Fibroblast of lung (primary cell): ENCODE data around the gene DDC. TPM values are rescaled to one million over a fixed set of nuclear protein-coding genes. Genes with fewer than 3 reads are reported as not detected.

Experiments
- DNase-seq, 2 donors: peaks; one replicate each; pipeline versions ENCODE4 v3.0.0 to v3.0.0-alpha.2; 2010; ENCODE audit warnings: low read depth in 2 of 2
- H2AFZ ChIP-seq: 2 replicates; pipeline ENCODE4 v1.5.1; 2012; ENCODE audit warnings: low read length, control low read depth, inconsistent platforms
- H3K27ac ChIP-seq: 2 replicates; pipeline ENCODE4 v1.5.1; 2011; ENCODE audit warnings: low read length, control low read depth; ENCODE audit not compliant: insufficient read depth
- H3K27me3 ChIP-seq: 2 replicates; pipeline ENCODE4 v1.5.1; 2011; ENCODE audit warnings: mild to moderate bottlenecking, low read length; ENCODE audit not compliant: control insufficient read depth, insufficient read depth
- H3K36me3 ChIP-seq: 2 replicates; pipeline ENCODE4 v1.5.1; 2011; ENCODE audit warnings: low read length; ENCODE audit not compliant: control insufficient read depth, insufficient read depth
- H3K4me1 ChIP-seq: 2 replicates; pipeline ENCODE4 v1.5.1; 2011; ENCODE audit warnings: low read length; ENCODE audit not compliant: control insufficient read depth, insufficient read depth; ENCODE audit errors: extremely low read depth
- H3K4me2 ChIP-seq: 2 replicates; pipeline ENCODE4 v1.5.1; 2011; ENCODE audit warnings: low read length, control low read depth; ENCODE audit not compliant: insufficient read depth; ENCODE audit errors: extremely low read depth
- H3K4me3 ChIP-seq, 4 experiments: fragments of 200-600 bp in 1 of 4; sonication (generic) in 1 of 4; replicated peaks in 1 of 4; 2 replicates each; pipeline ENCODE4 v1.5.1; 2011 to 2016; ENCODE audit warnings: low read length in 4 of 4, low read depth in 3 of 4, mild to moderate bottlenecking in 3 of 4, control low read depth in 2 of 4, inconsistent platforms in 1 of 4, mixed read lengths in 1 of 4; ENCODE audit not compliant: insufficient read depth in 1 of 4; ENCODE audit errors: control extremely low read depth in 1 of 4
- H3K79me2 ChIP-seq: 2 replicates; pipeline ENCODE4 v1.5.1; 2012; ENCODE audit warnings: mild to moderate bottlenecking, low read length, inconsistent platforms; ENCODE audit not compliant: control insufficient read depth, insufficient read depth
- H3K9ac ChIP-seq: 2 replicates; pipeline ENCODE4 v1.5.1; 2011; ENCODE audit warnings: mild to moderate bottlenecking, low read length, control low read depth; ENCODE audit not compliant: insufficient read depth
- H3K9me3 ChIP-seq: 2 replicates; pipeline ENCODE4 v1.5.1; 2012; ENCODE audit warnings: low read depth, low read length; ENCODE audit not compliant: control insufficient read depth, insufficient read depth
- H4K20me1 ChIP-seq: 2 replicates; pipeline ENCODE4 v1.5.1; 2011; ENCODE audit warnings: low read length; ENCODE audit not compliant: control insufficient read depth, insufficient read depth; ENCODE audit errors: extremely low read depth
- EZH2 ChIP-seq: IDR thresholded peaks from 2 replicates; pipeline ENCODE4 v1.5.1; 2012; ENCODE audit warnings: low read length, control low read depth, mild to moderate bottlenecking; ENCODE audit errors: missing control alignments
- polyA plus RNA-seq, 2 donors: library from polyadenylated mRNA; depleted of rRNA in 1 of 2; stranded (reverse) in 1 of 2; unstranded in 1 of 2; fragments of >200 nt; gene quantifications; 2 replicates each; pipeline ENCODE4 v1.2.1, GENCODE V29; 2011 to 2012; ENCODE audit warnings: missing spikeins in 1 of 2
- total RNA-seq: library from RNA; depleted of rRNA; stranded (reverse); fragments of >200 nt; gene quantifications from 2 replicates; pipeline ENCODE4 v1.2.1, GENCODE V29; 2014
- TF ChIP-seq, protein P1 (sequence below), 2 donors: IDR thresholded peaks in 1 of 2; conservative IDR thresholded peaks in 1 of 2; 1 replicate in 1 of 2; 2 replicates in 1 of 2; pipeline ENCODE4 v1.5.1; 2011 to 2012; ENCODE audit warnings: low read length in 2 of 2, control low read depth in 1 of 2, inconsistent platforms in 1 of 2, low read depth in 1 of 2, mild to moderate bottlenecking in 1 of 2

Gene DDC
- total and polyA plus RNA-seq, 2 donors (not counting 1 experiment from before 2014, with no cell fraction given), result not detected

DNA sequence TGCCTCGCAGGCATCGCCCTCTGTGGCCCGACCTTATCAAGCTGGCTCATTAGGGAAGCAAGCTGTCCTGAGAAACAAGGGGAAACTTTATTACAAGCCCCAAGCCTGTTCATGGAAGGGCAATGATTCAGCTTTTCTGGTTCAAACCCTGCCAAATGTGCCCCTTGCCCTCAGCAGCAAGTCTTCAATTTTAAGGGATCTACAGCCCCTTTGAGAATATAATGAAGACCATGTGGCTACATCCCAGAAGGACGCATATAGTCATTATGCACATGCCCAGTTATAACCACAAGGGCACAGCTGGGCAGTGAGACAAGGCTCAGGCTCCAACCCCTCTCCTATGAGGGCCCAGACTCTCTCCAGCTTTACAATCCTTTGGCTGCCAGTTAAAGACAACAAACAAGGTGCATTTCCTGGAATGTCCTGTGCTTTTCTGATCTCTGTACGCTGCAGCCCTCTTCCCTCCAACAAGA lies 56.7 kb downstream of the DDC start:
- Histone ChIP-seq H2AFZ (no peak overlapping the region), H3K36me3 (no peaks in the 10 kb centered on the region), H4K20me1 (no peaks in the 10 kb centered on the region), H3K9ac (no peak overlapping the region), H3K27me3 (no peaks in the 10 kb centered on the region), H3K4me1 (no peaks in the 10 kb centered on the region), H3K4me2 (no peak overlapping the region), H3K9me3 (no peaks in the 10 kb centered on the region), H3K4me3 (no peak overlapping the region), H3K79me2 (no peaks in the 10 kb centered on the region), H3K27ac (no peak overlapping the region)
- no peak for DNase-seq
- TF ChIP-seq, protein P1, sequence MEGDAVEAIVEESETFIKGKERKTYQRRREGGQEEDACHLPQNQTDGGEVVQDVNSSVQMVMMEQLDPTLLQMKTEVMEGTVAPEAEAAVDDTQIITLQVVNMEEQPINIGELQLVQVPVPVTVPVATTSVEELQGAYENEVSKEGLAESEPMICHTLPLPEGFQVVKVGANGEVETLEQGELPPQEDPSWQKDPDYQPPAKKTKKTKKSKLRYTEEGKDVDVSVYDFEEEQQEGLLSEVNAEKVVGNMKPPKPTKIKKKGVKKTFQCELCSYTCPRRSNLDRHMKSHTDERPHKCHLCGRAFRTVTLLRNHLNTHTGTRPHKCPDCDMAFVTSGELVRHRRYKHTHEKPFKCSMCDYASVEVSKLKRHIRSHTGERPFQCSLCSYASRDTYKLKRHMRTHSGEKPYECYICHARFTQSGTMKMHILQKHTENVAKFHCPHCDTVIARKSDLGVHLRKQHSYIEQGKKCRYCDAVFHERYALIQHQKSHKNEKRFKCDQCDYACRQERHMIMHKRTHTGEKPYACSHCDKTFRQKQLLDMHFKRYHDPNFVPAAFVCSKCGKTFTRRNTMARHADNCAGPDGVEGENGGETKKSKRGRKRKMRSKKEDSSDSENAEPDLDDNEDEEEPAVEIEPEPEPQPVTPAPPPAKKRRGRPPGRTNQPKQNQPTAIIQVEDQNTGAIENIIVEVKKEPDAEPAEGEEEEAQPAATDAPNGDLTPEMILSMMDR (conservative IDR thresholded peaks at IDR 0.05 in 1 of 2, IDR thresholded peaks at IDR 0.05 in 1 of 2; ENCODE audit: low read depth in 1 of 2, low read length in 2 of 2), result no peak
- no peak for TF ChIP-seq EZH2

DNA sequence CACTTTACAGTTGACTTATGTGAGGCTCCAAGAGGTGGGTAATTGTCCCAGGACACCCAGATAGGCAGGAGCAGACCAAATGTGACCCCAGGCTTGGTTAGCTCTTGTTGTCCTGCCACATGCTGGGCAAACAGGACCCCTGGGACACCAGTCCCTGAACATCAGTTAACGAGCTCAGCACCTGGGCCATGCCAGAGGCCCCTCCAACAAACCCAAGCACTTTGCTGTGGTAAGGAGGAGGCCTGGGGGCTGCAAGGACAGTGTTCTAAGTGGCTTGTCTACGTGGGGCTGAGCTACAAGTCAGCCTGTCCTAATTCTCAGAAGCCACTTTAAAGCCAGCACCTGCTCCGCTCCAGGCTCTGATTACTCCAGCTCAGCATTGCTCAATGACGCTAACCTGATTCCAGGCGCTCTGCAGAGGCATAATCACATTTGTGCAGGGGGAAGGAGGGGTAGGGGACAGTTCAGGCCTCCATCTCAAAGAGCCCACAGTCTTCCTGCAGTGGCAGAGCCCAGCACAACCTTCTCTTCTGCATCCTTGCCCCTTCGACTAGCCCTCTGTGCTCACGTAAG lies 57.2 kb downstream of the DDC start:
- H3K4me3 ChIP-seq, result no peak overlapping the region
- H3K27ac ChIP-seq, result no peak overlapping the region
- TF ChIP-seq EZH2, result no peak
- TF ChIP-seq, protein P1 (conservative IDR thresholded peaks at IDR 0.05 in 1 of 2, IDR thresholded peaks at IDR 0.05 in 1 of 2; ENCODE audit: low read depth in 1 of 2, low read length in 2 of 2), result no peak
- no peaks in the 10 kb centered on the region for H3K9me3 ChIP-seq
- H3K4me2 ChIP-seq, result no peak overlapping the region
- no peaks in the 10 kb centered on the region for H3K79me2 ChIP-seq
- no peaks in the 10 kb centered on the region for H3K36me3 ChIP-seq
- no peak overlapping the region for H3K9ac ChIP-seq
- DNase-seq, result no peak
- no peak overlapping the region for H2AFZ ChIP-seq
- no peaks in the 10 kb centered on the region for H4K20me1 ChIP-seq
- no peaks in the 10 kb centered on the region for H3K4me1 ChIP-seq
- H3K27me3 ChIP-seq, result no peaks in the 10 kb centered on the region

DNA sequence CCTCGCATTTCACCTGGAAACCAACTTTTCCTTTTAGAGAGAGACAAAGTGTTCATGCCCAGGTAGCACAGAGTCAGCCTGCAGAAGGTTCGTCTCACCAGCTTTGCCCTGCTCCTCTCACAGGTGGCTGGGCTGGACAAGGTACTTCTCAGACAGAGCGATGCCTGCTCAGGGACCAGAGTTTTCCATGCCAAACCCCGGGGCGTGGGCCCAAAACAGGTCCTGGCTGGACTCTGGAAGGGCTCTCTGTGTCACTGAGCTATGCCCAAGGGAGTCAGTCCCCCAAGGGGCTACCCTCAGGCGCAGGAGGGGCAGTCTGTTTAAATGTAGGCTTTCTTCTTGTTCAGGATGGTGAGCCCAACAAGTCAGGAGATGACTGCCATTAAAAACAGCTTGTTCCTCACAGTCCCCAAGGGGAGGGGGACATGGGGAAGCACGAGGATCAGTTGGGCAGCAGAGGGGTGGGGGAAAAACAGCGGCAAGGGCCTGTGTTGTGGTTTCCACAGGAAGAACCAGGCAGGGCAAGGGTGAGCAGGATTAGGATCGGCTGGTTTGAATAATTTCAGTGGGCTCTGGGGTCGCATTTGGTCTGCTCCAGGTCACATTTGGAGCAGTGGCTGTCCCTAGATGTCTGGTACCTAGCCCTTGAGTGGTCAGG lies 59.5 kb downstream of the DDC start:
- Histone ChIP-seq H2AFZ (no peak overlapping the region), H3K27me3 (no peaks in the 10 kb centered on the region), H3K9ac (no peak overlapping the region), H4K20me1 (no peaks in the 10 kb centered on the region), H3K4me2 (no peak overlapping the region), H3K79me2 (no peaks in the 10 kb centered on the region), H3K9me3 (no peaks in the 10 kb centered on the region), H3K4me3 (no peak overlapping the region), H3K36me3 (no peaks in the 10 kb centered on the region), H3K4me1 (peaks cover 2% of the 10 kb centered on the region), H3K27ac (no peak overlapping the region)
- no peak for TF ChIP-seq EZH2
- TF ChIP-seq, protein P1 (conservative IDR thresholded peaks at IDR 0.05 in 1 of 2, IDR thresholded peaks at IDR 0.05 in 1 of 2; ENCODE audit: low read depth in 1 of 2, low read length in 2 of 2), result no peak
- no peak for DNase-seq
